Activated CD8-positive, alpha-beta memory T cell treated with anti-CD3 and anti-CD28 coated beads for 36 hours (primary cell): Measurements from ENCODE around the gene TRIM2. TPM values are rescaled to one million over a fixed set of nuclear protein-coding genes. Genes with fewer than 3 reads are reported as not detected.

Experiments used
- CTCF ChIA-PET: fragments of 350-600 bp; sonication (Branson Sonifier 250); formaldehyde crosslinking; loops from one replicate; lab custom pipeline; 2021; ENCODE audit warnings: antibody characterized with exemption; lab: Charles Lee
- POLR2A ChIA-PET: fragments of 350-600 bp; sonication (Branson Sonifier 250); formaldehyde crosslinking; loops from one replicate; lab custom pipeline; 2021; ENCODE audit warnings: antibody characterized with exemption; lab: Charles Lee
- total RNA-seq, 2 experiments: library from RNA; stranded (reverse); gene quantifications; one replicate each; pipeline ENCODE4 v1.2.3, GENCODE V29; 2021

Gene TRIM2
- total RNA-seq, 2 experiments from 2014 or later = 0.11 to 0.44 TPM

- POLR2A ChIA-PET = no interaction called here
- CTCF ChIA-PET = no interaction called here
These were observed 183.7 kb downstream of the TRIM2 start for GRCh38 chr4:153387981-153388380.

Other genes with a start within 250 kb of the TRIM2 start
- gene MND1, start 140.2 kb downstream of the TRIM2 start, total RNA-seq = 10 to 100 TPM; 24.3 to 25.1 TPM